Mesothelial cell of epicardium (in vitro differentiated cells): Measurements from ENCODE around the gene TRIO. TPM values are rescaled to one million over a fixed set of nuclear protein-coding genes. Genes with fewer than 3 reads are reported as not detected.

Experiments used
- DNase-seq, 2 experiments: peaks; one replicate each; pipeline ENCODE4 v3.0.0; 2021; ENCODE audit warnings: low spot score in 2 of 2; ENCODE audit not compliant: unreplicated experiment in 2 of 2
- H3K27ac Mint-ChIP-seq: 2 replicates; pipeline ENCODE4 v1.8.0; 2021; ENCODE audit warnings: mixed read lengths
- H3K27me3 Mint-ChIP-seq: 2 replicates; pipeline ENCODE4 v1.8.0; 2021; ENCODE audit warnings: low read depth, mixed read lengths
- H3K36me3 Mint-ChIP-seq: 2 replicates; pipeline ENCODE4 v1.8.0; 2021; ENCODE audit warnings: mixed read lengths
- H3K4me1 Mint-ChIP-seq: 2 replicates; pipeline ENCODE4 v1.8.0; 2021; ENCODE audit warnings: mixed read lengths
- H3K4me3 Mint-ChIP-seq: 2 replicates; pipeline ENCODE4 v1.8.0; 2021; ENCODE audit warnings: mild to moderate bottlenecking, moderate library complexity, mixed read lengths
- H3K9me3 Mint-ChIP-seq: 2 replicates; pipeline ENCODE4 v1.8.0; 2021; ENCODE audit warnings: mixed read lengths
- CTCF ChIP-seq: fragments of 200-600 bp; sonication (generic); IDR thresholded peaks from one replicate; pipeline ENCODE4 v1.5.0; 2021; ENCODE audit warnings: antibody characterized with exemption; ENCODE audit not compliant: unreplicated experiment
- total RNA-seq: library from RNA; stranded (reverse); gene quantifications from 3 replicates; pipeline ENCODE4 v1.2.1, GENCODE V29; 2021

TRIO gene
- total RNA-seq, 1 donor from 2014 or later: 209 TPM

GRCh38 chr5:14155075-14155474 lies 11.9 kb downstream of the TRIO start:
- no peak for DNase-seq
- no peaks in the 10 kb centered on the region for H3K9me3 Mint-ChIP-seq
- no peaks in the 10 kb centered on the region for H3K36me3 Mint-ChIP-seq
- no peak overlapping the region for H3K27ac Mint-ChIP-seq
- no peak overlapping the region for H3K4me3 Mint-ChIP-seq
- no peaks in the 10 kb centered on the region for H3K27me3 Mint-ChIP-seq
- peaks cover 28% of the 10 kb centered on the region for H3K4me1 Mint-ChIP-seq
- no peak for TF ChIP-seq CTCF

- TF ChIP-seq CTCF: no peak
- Mint-ChIP-seq H3K4me3 (no peak overlapping the region), H3K36me3 (no peaks in the 10 kb centered on the region), H3K27me3 (no peaks in the 10 kb centered on the region), H3K27ac (no peak overlapping the region), H3K9me3 (no peaks in the 10 kb centered on the region), H3K4me1 (peaks cover 33% of the 10 kb centered on the region)
- no peak for DNase-seq
These were observed 12.6 kb downstream of the TRIO start for GRCh38 chr5:14155739-14156138.

GRCh38 chr5:14156290-14156649 lies 13.1 kb downstream of the TRIO start:
- H3K4me3 Mint-ChIP-seq: no peak overlapping the region
- H3K27ac Mint-ChIP-seq: no peak overlapping the region
- no peaks in the 10 kb centered on the region for H3K36me3 Mint-ChIP-seq
- TF ChIP-seq CTCF: no peak
- H3K9me3 Mint-ChIP-seq: no peaks in the 10 kb centered on the region
- no peaks in the 10 kb centered on the region for H3K27me3 Mint-ChIP-seq
- no peak for DNase-seq
- peaks cover 34% of the 10 kb centered on the region for H3K4me1 Mint-ChIP-seq

- Mint-ChIP-seq H3K4me3 (no peak overlapping the region), H3K27ac (no peak overlapping the region), H3K27me3 (no peaks in the 10 kb centered on the region), H3K4me1 (peaks cover 36% of the 10 kb centered on the region), H3K36me3 (no peaks in the 10 kb centered on the region), H3K9me3 (no peaks in the 10 kb centered on the region)
- DNase-seq: no peak
- no peak for TF ChIP-seq CTCF
These were observed 13.7 kb downstream of the TRIO start for GRCh38 chr5:14156650-14157492.

- H3K36me3 Mint-ChIP-seq: no peaks in the 10 kb centered on the region
- no peak overlapping the region for H3K4me3 Mint-ChIP-seq
These were observed 14.3 kb downstream of the TRIO start for GRCh38 chr5:14157493-14157782.

More at GRCh38 chr5:14157493-14157782, 14.3 kb downstream of the TRIO start:
- no peaks in the 10 kb centered on the region for H3K9me3 Mint-ChIP-seq
- no peak for DNase-seq
- H3K4me1 Mint-ChIP-seq: peaks cover 41% of the 10 kb centered on the region
- H3K27me3 Mint-ChIP-seq: no peaks in the 10 kb centered on the region
- no peak for TF ChIP-seq CTCF
- no peak overlapping the region for H3K27ac Mint-ChIP-seq
